Body of pancreas (tissue), 4 donors: Measurements from ENCODE around the gene SLC2A10. TPM values are rescaled to one million over a fixed set of nuclear protein-coding genes. Genes with fewer than 3 reads are reported as not detected.

ENCODE experiments used
- ATAC-seq: fragments of 150-250 bp; one replicate; pipeline ENCODE4 v1.9.1; 2016
- DNase-seq, 4 donors: peaks; one replicate each; pipeline ENCODE4 v3.0.0-alpha.2; 2019
- H3K27ac ChIP-seq, 4 donors: fragments of 200-600 bp; sonication (generic); 1 replicate in 3 of 4; 2 replicates in 1 of 4; pipeline versions ENCODE4 v1.5.1 to v1.6.1; 2016 to 2019; ENCODE audit warnings: mild to moderate bottlenecking in 1 of 4, mixed read lengths in 1 of 4, moderate library complexity in 1 of 4
- H3K27me3 ChIP-seq, 2 donors: fragments of 200-600 bp; sonication (generic); one replicate each; pipeline ENCODE4 v1.6.0; 2016; ENCODE audit warnings: mild to moderate bottlenecking in 1 of 2
- H3K36me3 ChIP-seq, 2 donors: fragments of 200-600 bp; sonication (generic); replicated peaks in 1 of 2; 2 replicates each; pipeline ENCODE4 v1.5.1; 2016; ENCODE audit warnings: low read depth in 2 of 2; ENCODE audit not compliant: insufficient read depth in 1 of 2
- H3K4me1 ChIP-seq: fragments of 200-600 bp; sonication (generic); one replicate; pipeline ENCODE4 v1.6.0; 2016
- H3K4me3 ChIP-seq, 2 donors: fragments of 200-600 bp; sonication (generic); 1 replicate in 1 of 2; 2 replicates in 1 of 2; pipeline ENCODE4 v1.5.1; 2016 to 2019
- H3K9me3 ChIP-seq, 3 donors: fragments of 200-600 bp; sonication (generic); 1 replicate in 2 of 3; 2 replicates in 1 of 3; pipeline ENCODE4 v1.5.1; 2016
- POLR2A ChIP-seq, 3 donors: fragments of 450-650 bp; IDR thresholded peaks; one replicate each; pipeline ENCODE4 v1.6.1; 2016; ENCODE audit warnings: antibody characterized with exemption in 3 of 3, mild to moderate bottlenecking in 2 of 3
- WGBS, 2 donors: methylation state at CpG; one replicate each; pipeline ENCODE4 v1.1.5; 2017; 5-methylcytosine and 5-hydroxymethylcytosine counted together
- intact Hi-C: fragments of 100-400 bp; cut with DNase I; formaldehyde crosslinking; loops from one replicate; pipeline ENCODE4 v1.15.1; 2023
- total RNA-seq, 2 donors: library from RNA; depleted of rRNA; stranded (reverse); fragments of >200 nt; gene quantifications; one replicate each; pipeline ENCODE4 v1.1.0, GENCODE V29; 2016
- TF ChIP-seq, protein P1 (sequence below), 7 experiments: fragments of 450-650 bp in 4 of 7; fragments of 200-600 bp in 3 of 7; sonication (generic) in 3 of 7; IDR thresholded peaks; one replicate each; pipeline ENCODE4 v1.5.1; 2016 to 2019; ENCODE audit warnings: antibody characterized with exemption in 7 of 7

SLC2A10 gene
- total RNA-seq, 2 donors from 2014 or later, result 12.2 to 95.3 TPM

DNA sequence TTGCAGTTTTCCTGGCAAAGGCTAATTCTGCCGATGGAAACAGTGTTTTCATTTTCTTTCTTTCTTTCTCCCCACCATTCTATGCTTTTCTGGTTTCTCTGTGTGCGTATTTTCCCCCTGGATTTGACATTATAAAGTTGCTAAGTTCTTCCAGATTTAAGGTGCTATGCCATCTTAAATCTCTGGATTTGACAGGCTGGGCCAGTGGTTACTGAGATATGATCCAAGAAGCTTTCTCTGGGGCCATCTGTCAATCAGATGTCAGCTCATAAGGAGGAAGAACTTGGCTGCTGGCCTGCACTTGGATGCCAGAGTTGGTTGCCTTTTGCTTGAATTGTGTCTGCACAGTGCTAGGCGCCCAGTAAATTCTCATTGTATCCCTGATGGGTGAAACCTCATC is 39.7 kb downstream of the SLC2A10 start:
- intact Hi-C loops, result no loop called here
- H3K9me3 ChIP-seq, result no peaks in the 10 kb centered on the region
- no peaks in the 10 kb centered on the region for H3K36me3 ChIP-seq
- no peak for TF ChIP-seq POLR2A (IDR thresholded peaks at IDR 0.05)
- no peak overlapping the region for H3K4me3 ChIP-seq
- H3K4me1 ChIP-seq, result no peaks in the 10 kb centered on the region
- WGBS, 2 donors, result 64 to 74% methylated on average over 3 of the region's 3 CpGs
- ATAC-seq (no peak), DNase-seq (no peak)
- no peaks in the 10 kb centered on the region for H3K27me3 ChIP-seq
- no peak overlapping the region for H3K27ac ChIP-seq

DNA sequence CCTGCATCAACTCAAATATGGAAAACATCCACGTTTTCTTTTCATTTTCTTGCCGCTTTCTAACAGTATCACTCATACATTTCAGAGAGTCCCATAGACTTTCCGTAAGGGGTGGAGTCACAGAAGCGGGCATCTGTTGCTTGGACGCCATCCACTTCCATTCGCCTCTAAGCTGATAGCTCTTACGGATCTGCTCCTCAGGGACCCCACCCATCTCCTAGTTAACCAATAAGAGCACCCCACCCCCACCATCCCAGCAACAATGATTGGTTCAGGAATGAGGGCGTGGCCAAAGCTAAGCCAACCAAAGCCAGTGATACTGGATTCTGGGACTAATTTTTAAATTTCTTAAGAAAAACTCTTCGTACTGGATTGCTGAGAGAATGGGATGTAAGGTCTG is 42.4 kb downstream of the SLC2A10 start:
- ATAC-seq, result no peak
- WGBS, 2 donors, result 50 to 70% methylated on average over 9 of the region's 9 CpGs

DNA sequence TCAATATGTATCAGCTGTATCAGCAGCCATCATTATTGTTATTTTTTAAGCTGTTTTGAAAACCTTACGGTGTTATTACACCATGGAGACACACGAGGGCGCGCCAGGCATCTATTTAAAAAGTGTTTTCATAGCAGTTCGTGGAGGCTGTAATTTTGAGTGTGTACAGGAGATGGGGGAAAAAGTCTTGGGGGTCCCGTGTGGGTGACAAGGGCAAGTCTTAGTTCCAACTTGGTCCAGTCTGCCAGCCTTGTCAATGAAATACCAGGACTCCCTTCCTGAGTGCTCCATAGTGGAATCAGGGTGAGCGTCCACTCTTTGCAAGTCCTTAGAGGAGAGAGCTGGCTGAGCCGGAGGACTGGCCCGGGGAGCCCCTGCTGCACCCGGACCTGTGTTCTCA is 43.3 kb downstream of the SLC2A10 start:
- Histone ChIP-seq H3K36me3 (no peaks in the 10 kb centered on the region), H3K4me1 (no peaks in the 10 kb centered on the region), H3K9me3 (no peaks in the 10 kb centered on the region), H3K4me3 (no peak overlapping the region), H3K27me3 (no peaks in the 10 kb centered on the region), H3K27ac (no peak overlapping the region)
- 12 to 15% methylated on average over 10 of the region's 10 CpGs for WGBS, 2 donors
- intact Hi-C loops, result no loop called here
- TF ChIP-seq, protein P1, sequence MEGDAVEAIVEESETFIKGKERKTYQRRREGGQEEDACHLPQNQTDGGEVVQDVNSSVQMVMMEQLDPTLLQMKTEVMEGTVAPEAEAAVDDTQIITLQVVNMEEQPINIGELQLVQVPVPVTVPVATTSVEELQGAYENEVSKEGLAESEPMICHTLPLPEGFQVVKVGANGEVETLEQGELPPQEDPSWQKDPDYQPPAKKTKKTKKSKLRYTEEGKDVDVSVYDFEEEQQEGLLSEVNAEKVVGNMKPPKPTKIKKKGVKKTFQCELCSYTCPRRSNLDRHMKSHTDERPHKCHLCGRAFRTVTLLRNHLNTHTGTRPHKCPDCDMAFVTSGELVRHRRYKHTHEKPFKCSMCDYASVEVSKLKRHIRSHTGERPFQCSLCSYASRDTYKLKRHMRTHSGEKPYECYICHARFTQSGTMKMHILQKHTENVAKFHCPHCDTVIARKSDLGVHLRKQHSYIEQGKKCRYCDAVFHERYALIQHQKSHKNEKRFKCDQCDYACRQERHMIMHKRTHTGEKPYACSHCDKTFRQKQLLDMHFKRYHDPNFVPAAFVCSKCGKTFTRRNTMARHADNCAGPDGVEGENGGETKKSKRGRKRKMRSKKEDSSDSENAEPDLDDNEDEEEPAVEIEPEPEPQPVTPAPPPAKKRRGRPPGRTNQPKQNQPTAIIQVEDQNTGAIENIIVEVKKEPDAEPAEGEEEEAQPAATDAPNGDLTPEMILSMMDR (IDR thresholded peaks at IDR 0.05), result peak; percentile 40 to 63 (median 60)
- no peak for TF ChIP-seq POLR2A (IDR thresholded peaks at IDR 0.05)
- peak; percentile 46 to 69 (median 53) for DNase-seq
- ATAC-seq, result peak; percentile 45

More for the DNA sequence above, 42.4 kb downstream of the SLC2A10 start:
- no peak for DNase-seq
- H3K4me1 ChIP-seq, result no peaks in the 10 kb centered on the region
- TF ChIP-seq, protein P1 (IDR thresholded peaks at IDR 0.05), result no peak
- no peak for TF ChIP-seq POLR2A (IDR thresholded peaks at IDR 0.05)
- no peak overlapping the region for H3K4me3 ChIP-seq
- H3K9me3 ChIP-seq, result no peaks in the 10 kb centered on the region
- no peaks in the 10 kb centered on the region for H3K36me3 ChIP-seq
- no peaks in the 10 kb centered on the region for H3K27me3 ChIP-seq
- intact Hi-C loops, result no loop called here
- H3K27ac ChIP-seq, result no peak overlapping the region

DNA sequence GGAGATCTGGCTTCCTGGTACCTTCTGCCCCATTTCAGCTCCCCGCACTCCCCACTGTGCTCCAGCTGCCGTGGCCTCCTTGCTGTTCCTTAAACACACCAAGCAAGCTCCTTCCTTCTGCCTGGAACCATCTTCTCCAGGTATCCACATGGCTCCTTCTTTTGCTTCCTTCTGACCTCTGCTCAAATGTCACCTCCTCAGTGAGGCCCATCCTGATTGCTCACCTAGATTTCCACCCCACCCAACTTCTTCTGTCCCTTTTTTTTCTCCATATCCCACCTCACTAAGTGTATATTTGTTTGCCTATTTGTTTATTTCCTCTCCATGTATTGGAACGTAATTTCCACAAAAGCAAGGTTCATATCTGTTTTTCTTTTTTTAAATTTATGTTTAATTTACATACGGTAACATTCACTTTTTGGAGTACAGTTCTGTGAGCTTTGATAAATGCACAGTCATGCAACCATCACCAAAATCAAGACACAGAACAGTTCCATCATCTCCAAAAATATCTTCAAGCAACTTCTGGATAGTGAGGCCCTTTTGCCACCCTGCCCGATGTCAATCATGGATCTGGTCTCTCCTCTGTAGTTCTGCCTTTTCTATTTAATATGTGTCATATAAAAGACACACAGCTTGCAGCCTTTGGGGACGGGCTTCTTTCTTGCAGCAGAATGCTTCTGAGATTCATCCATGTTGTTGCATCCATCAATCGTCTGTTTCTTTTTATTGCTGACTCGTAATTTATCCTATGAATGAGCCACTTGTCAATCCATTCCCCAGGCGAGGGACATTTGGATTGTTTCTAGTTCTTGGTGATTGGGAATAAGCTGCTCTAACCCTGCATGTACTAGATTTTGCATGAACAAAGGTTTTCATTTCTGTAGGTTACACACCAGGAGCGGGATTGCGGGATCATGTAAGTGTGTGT is 46.3 kb downstream of the SLC2A10 start:
- intact Hi-C loops, result no loop called here
- Histone ChIP-seq H3K4me3 (no peak overlapping the region), H3K27ac (no peak overlapping the region), H3K9me3 (no peaks in the 10 kb centered on the region), H3K27me3 (no peaks in the 10 kb centered on the region), H3K4me1 (no peaks in the 10 kb centered on the region), H3K36me3 (no peaks in the 10 kb centered on the region)
- WGBS, 2 donors, result 81 to 82% methylated on average over 11 of the region's 11 CpGs
- no peak for TF ChIP-seq POLR2A (IDR thresholded peaks at IDR 0.05)
- TF ChIP-seq, protein P1 (IDR thresholded peaks at IDR 0.05), result no peak
- ATAC-seq (no peak), DNase-seq (no peak)

DNA sequence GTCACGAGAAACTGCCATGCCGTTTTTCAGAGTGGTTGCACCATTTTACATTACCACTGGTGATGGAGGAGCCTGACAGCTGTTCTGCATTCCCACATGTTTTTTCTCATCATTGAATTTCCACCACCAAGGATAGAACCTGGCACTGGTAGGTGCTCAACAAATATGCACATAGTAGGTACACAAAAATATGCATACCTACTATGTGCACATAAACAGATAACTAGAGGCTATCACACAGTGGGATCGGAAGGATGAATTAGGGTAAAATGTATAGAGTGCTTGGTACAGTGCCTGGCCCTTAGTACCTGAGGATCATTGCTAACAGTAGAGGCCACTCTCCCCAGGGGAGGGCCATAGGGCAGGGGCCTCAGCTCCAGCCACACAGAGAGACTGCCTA is 47.0 kb downstream of the SLC2A10 start:
- H3K27me3 ChIP-seq, result no peaks in the 10 kb centered on the region
- H3K36me3 ChIP-seq, result no peaks in the 10 kb centered on the region
- DNase-seq, result no peak
- no peaks in the 10 kb centered on the region for H3K4me1 ChIP-seq
- H3K4me3 ChIP-seq, result no peak overlapping the region
- H3K9me3 ChIP-seq, result no peaks in the 10 kb centered on the region
- TF ChIP-seq, protein P1 (IDR thresholded peaks at IDR 0.05), result no peak
- no peak for TF ChIP-seq POLR2A (IDR thresholded peaks at IDR 0.05)
- ATAC-seq, result no peak
- 58 to 85% methylated on average over 3 of the region's 3 CpGs for WGBS, 2 donors
- intact Hi-C loops, result no loop called here
- no peak overlapping the region for H3K27ac ChIP-seq
